H9 (cell line): Measurements from ENCODE around the gene LDHD. TPM values are rescaled to one million over a fixed set of nuclear protein-coding genes. Genes with fewer than 3 reads are reported as not detected.

Source experiments
- DNase-seq: peaks from one replicate; pipeline ENCODE4 v3.0.0-alpha.2; 2017
- H2AFZ ChIP-seq: one replicate; pipeline ENCODE4 v1.6.1; 2013; ENCODE audit warnings: mild to moderate bottlenecking, low read length, control low read depth, moderate library complexity
- H2AK5ac ChIP-seq: 2 replicates; pipeline ENCODE4 v1.6.1; 2013; ENCODE audit warnings: low read length, control low read depth, mixed read lengths; ENCODE audit not compliant: insufficient read length
- H2BK120ac ChIP-seq: one replicate; pipeline ENCODE4 v1.6.1; 2013; ENCODE audit warnings: low read depth, mild to moderate bottlenecking, low read length, control low read depth, inconsistent platforms; ENCODE audit not compliant: poor library complexity, severe bottlenecking
- H2BK12ac ChIP-seq: 2 replicates; pipeline ENCODE4 v1.6.1; 2013; ENCODE audit warnings: low read length, control low read depth, mixed read lengths, low read depth; ENCODE audit not compliant: insufficient read length
- H2BK15ac ChIP-seq: 2 replicates; pipeline ENCODE4 v1.6.1; 2013; ENCODE audit warnings: low read depth, low read length, control low read depth
- H2BK20ac ChIP-seq: one replicate; pipeline ENCODE4 v1.6.1; 2013; ENCODE audit warnings: low read depth, mild to moderate bottlenecking, low read length, control low read depth, inconsistent platforms; ENCODE audit not compliant: poor library complexity, severe bottlenecking
- H2BK5ac ChIP-seq: 2 replicates; pipeline ENCODE4 v1.6.1; 2013; ENCODE audit warnings: low read length, control low read depth, mixed read lengths; ENCODE audit not compliant: insufficient read length
- H3K14ac ChIP-seq: 2 replicates; pipeline ENCODE4 v1.6.1; 2013; ENCODE audit warnings: low read length, control low read depth; ENCODE audit not compliant: insufficient read depth
- H3K18ac ChIP-seq: 2 replicates; pipeline ENCODE4 v1.6.1; 2013; ENCODE audit warnings: low read depth, mild to moderate bottlenecking, mixed read lengths, low read length, control low read depth; ENCODE audit not compliant: insufficient read length
- H3K23ac ChIP-seq: 2 replicates; pipeline ENCODE4 v1.6.1; 2013; ENCODE audit warnings: low read length, control low read depth, mixed read lengths, low read depth; ENCODE audit not compliant: insufficient read length
- H3K23me2 ChIP-seq: 2 replicates; pipeline ENCODE4 v1.6.1; 2013; ENCODE audit warnings: low read depth, mild to moderate bottlenecking, mixed read lengths, low read length, control low read depth; ENCODE audit not compliant: insufficient read length, poor library complexity, severe bottlenecking
- H3K27ac ChIP-seq: 2 replicates; pipeline ENCODE4 v1.5.1; 2013; ENCODE audit warnings: low read length, control low read depth, mixed read lengths, low read depth; ENCODE audit not compliant: insufficient read length
- H3K27me3 ChIP-seq: 2 replicates; pipeline ENCODE4 v1.6.1; 2013; ENCODE audit warnings: low read length, control low read depth, inconsistent platforms; ENCODE audit not compliant: insufficient read depth
- H3K4ac ChIP-seq: 2 replicates; pipeline ENCODE4 v1.6.1; 2013; ENCODE audit warnings: low read depth, mild to moderate bottlenecking, control low read depth, inconsistent platforms, low read length, moderate library complexity
- H3K4me1 ChIP-seq: 2 replicates; pipeline ENCODE4 v1.6.1; 2013; ENCODE audit warnings: low read length, control low read depth, inconsistent platforms; ENCODE audit not compliant: insufficient read depth
- H3K4me2 ChIP-seq: 2 replicates; pipeline ENCODE4 v1.6.1; 2013; ENCODE audit warnings: low read length, control low read depth, mixed read lengths; ENCODE audit not compliant: insufficient read length, insufficient read depth
- H3K56ac ChIP-seq: 2 replicates; pipeline ENCODE4 v1.6.1; 2013; ENCODE audit warnings: low read depth, mild to moderate bottlenecking, mixed read lengths, low read length, control low read depth; ENCODE audit not compliant: insufficient read length
- H3K79me1 ChIP-seq: 2 replicates; pipeline ENCODE4 v1.6.1; 2013; ENCODE audit warnings: low read depth, mild to moderate bottlenecking, moderate library complexity, low read length, control low read depth, inconsistent platforms; ENCODE audit not compliant: insufficient read depth, poor library complexity, severe bottlenecking
- H3K79me2 ChIP-seq: 2 replicates; pipeline ENCODE4 v1.6.1; 2013; ENCODE audit warnings: low read length, control low read depth, inconsistent platforms; ENCODE audit not compliant: insufficient read depth
- H3K9ac ChIP-seq: 2 replicates; pipeline ENCODE4 v1.6.1; 2013; ENCODE audit warnings: low read length, control low read depth, mixed read lengths; ENCODE audit not compliant: insufficient read length; ENCODE audit errors: extremely low read depth
- H3K9me3 ChIP-seq: one replicate; pipeline ENCODE4 v1.6.1; 2013; ENCODE audit warnings: low read depth, low read length, inconsistent platforms; ENCODE audit not compliant: control insufficient read depth
- H3T11ph ChIP-seq: one replicate; pipeline ENCODE4 v1.6.1; 2013; ENCODE audit warnings: mild to moderate bottlenecking, low read length, control low read depth, inconsistent platforms
- H4K20me1 ChIP-seq: one replicate; pipeline ENCODE4 v1.6.1; 2013; ENCODE audit not compliant: control insufficient read depth, insufficient read length, insufficient read depth
- H4K5ac ChIP-seq: 2 replicates; pipeline ENCODE4 v1.6.1; 2013; ENCODE audit warnings: low read depth, mild to moderate bottlenecking, mixed read lengths, low read length, control low read depth; ENCODE audit not compliant: insufficient read length
- H4K8ac ChIP-seq: replicated peaks from 2 replicates; pipeline ENCODE4 v1.6.1; 2013; ENCODE audit warnings: low read length, control low read depth, mixed read lengths, low read depth; ENCODE audit not compliant: insufficient read length
- H4K91ac ChIP-seq: 2 replicates; pipeline ENCODE4 v1.6.1; 2013; ENCODE audit warnings: low read depth, mild to moderate bottlenecking, moderate library complexity, mixed read lengths, low read length, control low read depth; ENCODE audit not compliant: insufficient read length
- H3K27ac Mint-ChIP-seq, 3 experiments: 2 replicates in 2 of 3; 3 replicates in 1 of 3; pipeline ENCODE4 v1.8.0; 2020 to 2021; ENCODE audit warnings: mixed read lengths in 3 of 3, mild to moderate bottlenecking in 1 of 3, moderate library complexity in 1 of 3
- H3K27me3 Mint-ChIP-seq: 2 replicates; pipeline ENCODE4 v1.8.0; 2021; ENCODE audit warnings: low read depth, mild to moderate bottlenecking, moderate library complexity, mixed read lengths
- H3K36me3 Mint-ChIP-seq, 3 experiments: 2 replicates in 2 of 3; 3 replicates in 1 of 3; pipeline ENCODE4 v1.8.0; 2020 to 2021; ENCODE audit warnings: low read depth in 3 of 3, mixed read lengths in 3 of 3; ENCODE audit not compliant: insufficient read depth in 1 of 3
- H3K4me1 Mint-ChIP-seq, 2 experiments: 2 replicates each; pipeline ENCODE4 v1.8.0; 2020; ENCODE audit warnings: mixed read lengths in 2 of 2
- H3K4me3 Mint-ChIP-seq, 2 experiments: 2 replicates in 1 of 2; 3 replicates in 1 of 2; pipeline ENCODE4 v1.8.0; 2020 to 2021; ENCODE audit warnings: mild to moderate bottlenecking in 2 of 2, mixed read lengths in 2 of 2, moderate library complexity in 1 of 2
- H3K9me3 Mint-ChIP-seq, 2 experiments: 2 replicates in 1 of 2; 3 replicates in 1 of 2; pipeline ENCODE4 v1.8.0; 2020; ENCODE audit warnings: mild to moderate bottlenecking in 2 of 2, mixed read lengths in 2 of 2, moderate library complexity in 1 of 2
- CTCF ChIP-seq: fragments of 200-600 bp; sonication (generic); conservative IDR thresholded peaks from 3 replicates; pipeline ENCODE4 v1.8.0; 2021; ENCODE audit warnings: antibody characterized with exemption, mild to moderate bottlenecking
- WGBS: extraction: QIAGEN DNeasy Blood & Tissue Kit; methylation state at CpG from one replicate; pipeline ENCODE4 v1.1.7; 2013; ENCODE audit warnings: missing lambda C conversion rate, low lambda C conversion rate, mixed read lengths; ENCODE audit not compliant: insufficient read length; ENCODE audit errors: extremely low coverage; 5-methylcytosine and 5-hydroxymethylcytosine counted together
- total RNA-seq: library from RNA; stranded (reverse); gene quantifications from 2 replicates; pipeline ENCODE4 v1.2.1, GENCODE V29; 2021

The LDHD gene
- total RNA-seq, 1 experiment from 2014 or later, result 14.7 TPM

DNA sequence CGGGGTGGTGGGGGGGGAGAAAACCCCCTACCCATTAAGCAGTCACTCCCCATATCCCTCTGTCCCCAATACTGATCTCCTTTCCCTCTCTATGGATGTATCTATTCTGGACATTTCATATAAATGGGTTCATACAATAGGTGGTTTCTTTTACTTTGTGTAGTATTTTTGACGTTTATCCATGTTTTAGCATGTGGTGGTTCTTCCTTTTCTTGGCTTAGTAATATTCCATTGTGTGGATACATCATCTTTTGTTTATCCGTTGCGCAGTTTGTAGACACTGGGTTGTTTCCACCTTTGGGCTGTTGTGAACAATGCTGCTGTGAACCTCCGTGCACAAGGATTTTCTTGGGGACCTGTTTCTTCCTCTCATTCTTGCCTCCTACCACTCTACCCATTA lies 12.6 kb downstream of the LDHD start:
- H3K27ac ChIP-seq, result no peak overlapping the region
- H4K8ac ChIP-seq, result no peak overlapping the region
- 0 out of 2 replicates have a peak, but pooled peaks cover 1% of the 10 kb centered on the region for H3K79me2 ChIP-seq
- no peak overlapping the region for H2BK120ac ChIP-seq
- Mint-ChIP-seq H3K36me3 (peaks cover 19 to 40% (median 34%) of the 10 kb centered on the region in 3 experiments; a peak in 6 of 7 replicates), H3K9me3 (no peaks in the 10 kb centered on the region; a peak in 1 of 5 replicates), H3K27me3 (no peaks in the 10 kb centered on the region; the same call in 1 of the 2 replicates), H3K4me3 (no peak overlapping the region), H3K27ac (no peak overlapping the region), H3K4me1 (peaks cover 29 to 32% of the 10 kb centered on the region in 2 experiments)
- H2BK15ac ChIP-seq, result no peak overlapping the region
- H3K18ac ChIP-seq, result no peak overlapping the region
- no peak overlapping the region for H3K4me2 ChIP-seq
- no peak overlapping the region for H3K14ac ChIP-seq
- no peak for DNase-seq
- H3K23me2 ChIP-seq, result no peaks in the 10 kb centered on the region
- no peak overlapping the region for H2AK5ac ChIP-seq
- no peak overlapping the region for H3T11ph ChIP-seq
- no peaks in the 10 kb centered on the region for H3K27me3 ChIP-seq
- no peak overlapping the region for H4K91ac ChIP-seq
- H3K4ac ChIP-seq, result no peak overlapping the region
- H3K56ac ChIP-seq, result no peak overlapping the region
- no peak overlapping the region for H3K9ac ChIP-seq
- WGBS, result no CpG with 5 or more reads among the region's 5 CpGs
- no peak overlapping the region for H2BK5ac ChIP-seq
- H2AFZ ChIP-seq, result no peak overlapping the region
- no peak overlapping the region for H4K5ac ChIP-seq
- H3K9me3 ChIP-seq, result no peaks in the 10 kb centered on the region
- no peak overlapping the region for H2BK12ac ChIP-seq
- H3K23ac ChIP-seq, result no peak overlapping the region
- peaks cover 4% of the 10 kb centered on the region; the same call in 1 of the 2 replicates for H3K4me1 ChIP-seq
- H4K20me1 ChIP-seq, result no peaks in the 10 kb centered on the region
- no peaks in the 10 kb centered on the region for H3K79me1 ChIP-seq
- H2BK20ac ChIP-seq, result no peak overlapping the region
- no peak for TF ChIP-seq CTCF
